Measurements from ENCODE around the gene SYCE3. TPM values are rescaled to one million over a fixed set of nuclear protein-coding genes. Genes with fewer than 3 reads are reported as not detected.

The SYCE3 gene
- total RNA-seq, 1 experiment from 2014 or later, result 1.3 TPM

GRCh38 chr22:50505776-50506610 is 56.7 kb downstream of the SYCE3 start:
- H3F3A ChIP-seq (ENCODE audit: low read length, unreplicated experiment), result no peaks in the 10 kb centered on the region
- ATAC-seq, result no peak
- H3K9me3 ChIP-seq (ENCODE audit: low read length), result no peaks in the 10 kb centered on the region
- intact Hi-C loops (cut with micrococcal nuclease), result no loop called here
- H3K79me2 ChIP-seq (ENCODE audit: low read length), result peaks cover 37% of the 10 kb centered on the region
- H4K20me1 ChIP-seq (ENCODE audit: low read length), result no peaks in the 10 kb centered on the region
- H3K4me3 ChIP-seq (ENCODE audit: low read length), result peak overlapping the region; percentile 97
- H3K27me3 ChIP-seq (ENCODE audit: low read length), result no peaks in the 10 kb centered on the region
- TF ChIP-seq EZH2phosphoT487 (IDR thresholded peaks at IDR 0.05; ENCODE audit: borderline replicate concordance, low read length), result no peak
- no peak for TF ChIP-seq CTCF (conservative IDR thresholded peaks at IDR 0.05; ENCODE audit: low read depth, low read length)
- no peak for TF ChIP-seq EZH2 (IDR thresholded peaks at IDR 0.05; ENCODE audit: low read length, unreplicated experiment)
- no peaks in the 10 kb centered on the region for H3K9me2 ChIP-seq (replicated peaks; ENCODE audit: low read length)
- H3K36me3 ChIP-seq (ENCODE audit: low read depth, low read length), result no peaks in the 10 kb centered on the region
- no peak overlapping the region for H2AFZ ChIP-seq (ENCODE audit: low read length)
- peak overlapping the region; percentile 95 for H3K4me2 ChIP-seq (ENCODE audit: low read length)
- ChIA-PET CTCF (no interaction called here), POLR2A (ENCODE audit: unreplicated experiment) (no interaction called here)
- H3K4me1 ChIP-seq (ENCODE audit: insufficient read depth, low read length), result peaks cover 7% of the 10 kb centered on the region
- no peak for DNase-seq
- H3K27ac ChIP-seq (ENCODE audit: low read length), result no peak overlapping the region
- no TSS peak for BruUV-seq (replicated peaks)
- H3K9ac ChIP-seq (ENCODE audit: low read length), result peak overlapping the region; percentile 95; the same call in 1 of the 2 replicates

- no peaks in the 10 kb centered on the region for H4K20me1 ChIP-seq (ENCODE audit: low read length)
- no peaks in the 10 kb centered on the region for H3K9me3 ChIP-seq (ENCODE audit: low read length)
- no peaks in the 10 kb centered on the region for H3K36me3 ChIP-seq (ENCODE audit: low read depth, low read length)
- H3K27ac ChIP-seq (ENCODE audit: low read length), result no peak overlapping the region
- no peak overlapping the region for H2AFZ ChIP-seq (ENCODE audit: low read length)
- H3K9me2 ChIP-seq (replicated peaks; ENCODE audit: low read length), result no peaks in the 10 kb centered on the region
- H3F3A ChIP-seq (ENCODE audit: low read length, unreplicated experiment), result no peaks in the 10 kb centered on the region
- DNase-seq (no peak), ATAC-seq (no peak)
- no peak overlapping the region for H3K4me2 ChIP-seq (ENCODE audit: low read length)
- H3K4me1 ChIP-seq (ENCODE audit: insufficient read depth, low read length), result peaks cover 7% of the 10 kb centered on the region
- intact Hi-C loops (cut with micrococcal nuclease), result no loop called here
- TF ChIP-seq EZH2phosphoT487 (IDR thresholded peaks at IDR 0.05; ENCODE audit: borderline replicate concordance, low read length), result no peak
- TF ChIP-seq CTCF (conservative IDR thresholded peaks at IDR 0.05; ENCODE audit: low read depth, low read length), result no peak
- no peak for TF ChIP-seq EZH2 (IDR thresholded peaks at IDR 0.05; ENCODE audit: low read length, unreplicated experiment)
- no peaks in the 10 kb centered on the region for H3K27me3 ChIP-seq (ENCODE audit: low read length)
- ChIA-PET POLR2A (ENCODE audit: unreplicated experiment) (no interaction called here), CTCF (no interaction called here)
- no TSS peak for BruUV-seq (replicated peaks)
- no peak overlapping the region for H3K9ac ChIP-seq (ENCODE audit: low read length)
- no peak overlapping the region for H3K4me3 ChIP-seq (ENCODE audit: low read length)
- H3K79me2 ChIP-seq (ENCODE audit: low read length), result peaks cover 34% of the 10 kb centered on the region
Measured at GRCh38 chr22:50505276-50505775, 57.4 kb downstream of the SYCE3 start.
